Ureter (tissue), 1 donor: Measurements from ENCODE around the gene YPEL2. TPM values are rescaled to one million over a fixed set of nuclear protein-coding genes. Genes with fewer than 3 reads are reported as not detected.
"Not testable (repeated sequence)": the region's sequence is repeated elsewhere in the genome, so short reads cannot be mapped to it uniquely, and the experiment has no call there.

Experiments
- DNase-seq: peaks from one replicate; pipeline ENCODE4 v3.0.0-alpha.2; 2020; ENCODE audit warnings: low spot score
- total RNA-seq: library from RNA; stranded (reverse); gene quantifications from one replicate; pipeline ENCODE4 v1.2.4, GENCODE V29; 2023
- donor health status: DM: yes; HTN: yes; CAD: no.

The YPEL2 gene
- total RNA-seq: 29.4 TPM

GRCh38 chr17:59331129-59331928, at the start of gene YPEL2:
Gene YPEL2 (plus strand): TSS chr17:59331655. CDS start chr17:59353410, 21,755 bp downstream.
- DNase-seq: peak; percentile 95

GRCh38 chr17:59284317-59284716, 47.1 kb upstream of the YPEL2 start:
- DNase-seq: no peak

GRCh38 chr17:59287452-59287851, 44.0 kb upstream of the YPEL2 start:
- DNase-seq: no peak

GRCh38 chr17:59287891-59288290, 43.6 kb upstream of the YPEL2 start:
- DNase-seq: no peak

GRCh38 chr17:59289981-59290301, 41.5 kb upstream of the YPEL2 start:
- no peak for DNase-seq

GRCh38 chr17:59290302-59290998, 41.0 kb upstream of the YPEL2 start:
- DNase-seq: not testable (repeated sequence)

GRCh38 chr17:59292174-59292523, 39.3 kb upstream of the YPEL2 start:
- DNase-seq: no peak

- DNase-seq: no peak
Observed at GRCh38 chr17:59296190-59296589, 35.3 kb upstream of the YPEL2 start.

- DNase-seq: no peak
Observed at GRCh38 chr17:59298521-59298920, 32.9 kb upstream of the YPEL2 start.

GRCh38 chr17:59299400-59300092, 31.9 kb upstream of the YPEL2 start:
- no peak for DNase-seq

- DNase-seq: no peak
Observed at GRCh38 chr17:59300941-59301340, 30.5 kb upstream of the YPEL2 start.

- no peak for DNase-seq
Observed at GRCh38 chr17:59304811-59305210, 26.6 kb upstream of the YPEL2 start.

- no peak for DNase-seq
Observed at GRCh38 chr17:59310263-59310920, 21.1 kb upstream of the YPEL2 start.

- DNase-seq: peak; percentile 55
Observed at GRCh38 chr17:59311051-59311468, 20.4 kb upstream of the YPEL2 start.

- not testable (repeated sequence) for DNase-seq
Observed at GRCh38 chr17:59311521-59311920, 19.9 kb upstream of the YPEL2 start.

- no peak for DNase-seq
Observed at GRCh38 chr17:59315866-59316265, 15.6 kb upstream of the YPEL2 start.

- no peak for DNase-seq
Observed at GRCh38 chr17:59327121-59327980, 4.1 kb upstream of the YPEL2 start.

GRCh38 chr17:59327981-59328290, 3.5 kb upstream of the YPEL2 start:
- no peak for DNase-seq

GRCh38 chr17:59328601-59329000, 2.9 kb upstream of the YPEL2 start:
- DNase-seq: no peak

- DNase-seq: peak; percentile 68
Observed at GRCh38 chr17:59329176-59330052, 2.0 kb upstream of the YPEL2 start.
